Aorta (tissue), 5 donors: ENCODE data around the gene TPSD1. TPM values are rescaled to one million over a fixed set of nuclear protein-coding genes. Genes with fewer than 3 reads are reported as not detected.

Source experiments
- ATAC-seq: fragments of 200-7000 bp; cut with Tn5 transposase; one replicate; pipeline ENCODE4 v1.9.1; 2022; ENCODE audit warnings: moderate library complexity; ENCODE audit not compliant: low FRiP score
- DNase-seq, 2 donors: peaks; one replicate each; pipeline ENCODE4 v3.0.0-alpha.2; 2020
- H3K27ac ChIP-seq, 2 donors: one replicate each; pipeline ENCODE4 v1.5.1; 2013; ENCODE audit warnings: low read length in 2 of 2, mild to moderate bottlenecking in 2 of 2, moderate library complexity in 2 of 2, control low read depth in 1 of 2, inconsistent platforms in 1 of 2, low read depth in 1 of 2
- H3K27me3 ChIP-seq, 2 donors: one replicate each; pipeline ENCODE4 v1.6.1; 2013; ENCODE audit warnings: control low read depth in 1 of 2, low read length in 1 of 2, mild to moderate bottlenecking in 1 of 2, moderate library complexity in 1 of 2; ENCODE audit not compliant: insufficient read depth in 2 of 2, control insufficient read depth in 1 of 2
- H3K36me3 ChIP-seq, 2 donors: one replicate each; pipeline ENCODE4 v1.6.1; 2013; ENCODE audit warnings: control low read depth in 1 of 2, low read length in 1 of 2, mild to moderate bottlenecking in 1 of 2; ENCODE audit not compliant: insufficient read depth in 2 of 2, control insufficient read depth in 1 of 2
- H3K4me1 ChIP-seq, 2 donors: one replicate each; pipeline ENCODE4 v1.6.1; 2013; ENCODE audit warnings: low read length in 2 of 2, control low read depth in 1 of 2, mild to moderate bottlenecking in 1 of 2, moderate library complexity in 1 of 2; ENCODE audit not compliant: insufficient read depth in 2 of 2, control insufficient read depth in 1 of 2
- H3K4me3 ChIP-seq, 2 donors: one replicate each; pipeline ENCODE4 v1.5.1; 2013; ENCODE audit warnings: low read length in 2 of 2, control low read depth in 1 of 2, mild to moderate bottlenecking in 1 of 2
- H3K9me3 ChIP-seq: one replicate; pipeline ENCODE4 v1.6.1; 2013; ENCODE audit warnings: mild to moderate bottlenecking, low read length; ENCODE audit not compliant: control insufficient read depth
- WGBS, 2 donors: extraction: QIAGEN DNeasy Blood & Tissue Kit; methylation state at CpG; one replicate each; pipeline ENCODE4 v1.1.7; 2013; 5-methylcytosine and 5-hydroxymethylcytosine counted together
- intact Hi-C, 2 donors: fragments of 100-400 bp; cut with DNase I; formaldehyde crosslinking; loops; one replicate each; pipeline versions ENCODE4 v1.14.2 to v1.15.0; 2022
- polyA plus RNA-seq, 2 donors: library from polyadenylated mRNA; stranded (reverse); fragments of 200-250 nt; gene quantifications; one replicate each; pipeline ENCODE4 v1.2.3, GENCODE V29; 2013
- total RNA-seq, 2 donors: library from RNA; stranded (reverse); fragmentation: NEBNext Ultra II Directional; extraction: Animal tissue kit (Norgen Biotek cat#: 25700); gene quantifications; one replicate each; pipeline ENCODE4 v1.2.1, GENCODE V29; 2021
- donor health status: healthy with polysubstance abuse.
- donor health status: Bipolar disorder and iron deficiency.
- donor health status: DM: no; HTN: no; CAD: no.
- donor health status: DM: no; HTN: no; CAD: no.
- donor health status: DM: yes; HTN: yes; CAD: no.

The TPSD1 gene
- total and polyA plus RNA-seq, 4 donors: 0.38 TPM; not detected in 3

- 77 to 79% methylated on average over 30 of the region's 30 CpGs for WGBS, 2 donors
- DNase-seq: no peak
- Histone ChIP-seq H3K27me3 (no peaks in the 10 kb centered on the region), H3K27ac (no peak overlapping the region), H3K4me1 (no peaks in the 10 kb centered on the region), H3K9me3 (no peaks in the 10 kb centered on the region), H3K36me3 (no peaks in the 10 kb centered on the region), H3K4me3 (no peak overlapping the region)
- intact Hi-C loops: no loop called here
- no peak for ATAC-seq
Observed at GRCh38 chr16:1279081-1279944, 23.4 kb downstream of the TPSD1 start.

- no peak overlapping the region for H3K4me3 ChIP-seq
- H3K27ac ChIP-seq: no peak overlapping the region
- DNase-seq: no peak
- 78 to 84% methylated on average over 23 to 29 of the region's 29 CpGs for WGBS, 2 donors
- no peaks in the 10 kb centered on the region for H3K4me1 ChIP-seq
- no peaks in the 10 kb centered on the region for H3K27me3 ChIP-seq
- H3K9me3 ChIP-seq: no peaks in the 10 kb centered on the region
- no peaks in the 10 kb centered on the region for H3K36me3 ChIP-seq
- no peak for ATAC-seq
- intact Hi-C loops: no loop called here
Observed at GRCh38 chr16:1279945-1280589, 24.2 kb downstream of the TPSD1 start.

- ATAC-seq (no peak), DNase-seq (no peak)
- intact Hi-C loops: no loop called here
- no peaks in the 10 kb centered on the region for H3K4me1 ChIP-seq
- H3K4me3 ChIP-seq: no peak overlapping the region
- no peaks in the 10 kb centered on the region for H3K36me3 ChIP-seq
- H3K27me3 ChIP-seq: no peaks in the 10 kb centered on the region
- no peak overlapping the region for H3K27ac ChIP-seq
- no peaks in the 10 kb centered on the region for H3K9me3 ChIP-seq
- 65 to 75% methylated on average over 8 of the region's 8 CpGs for WGBS, 2 donors
Observed at GRCh38 chr16:1280783-1281182, 24.9 kb downstream of the TPSD1 start.

GRCh38 chr16:1281517-1281916, 25.6 kb downstream of the TPSD1 start:
- no peaks in the 10 kb centered on the region for H3K9me3 ChIP-seq
- WGBS, 2 donors: 75 to 78% methylated on average over 16 of the region's 16 CpGs
- intact Hi-C loops: no loop called here
- no peak for DNase-seq
- no peak overlapping the region for H3K27ac ChIP-seq
- no peak for ATAC-seq
- no peak overlapping the region for H3K4me3 ChIP-seq
- no peaks in the 10 kb centered on the region for H3K4me1 ChIP-seq
- H3K27me3 ChIP-seq: no peaks in the 10 kb centered on the region
- H3K36me3 ChIP-seq: no peaks in the 10 kb centered on the region

- intact Hi-C loops: no loop called here
- H3K9me3 ChIP-seq: no peaks in the 10 kb centered on the region
- WGBS, 2 donors: 86 to 88% methylated on average over 17 of the region's 17 CpGs
- no peaks in the 10 kb centered on the region for H3K36me3 ChIP-seq
- H3K4me3 ChIP-seq: no peak overlapping the region
- H3K4me1 ChIP-seq: no peaks in the 10 kb centered on the region
- ATAC-seq (no peak), DNase-seq (no peak)
- H3K27ac ChIP-seq: no peak overlapping the region
- H3K27me3 ChIP-seq: no peaks in the 10 kb centered on the region
Observed at GRCh38 chr16:1282324-1282973, 26.6 kb downstream of the TPSD1 start.

GRCh38 chr16:1283296-1283695, 27.4 kb downstream of the TPSD1 start:
- Histone ChIP-seq H3K4me1 (no peaks in the 10 kb centered on the region), H3K4me3 (no peak overlapping the region), H3K27me3 (no peaks in the 10 kb centered on the region), H3K9me3 (no peaks in the 10 kb centered on the region), H3K27ac (no peak overlapping the region), H3K36me3 (no peaks in the 10 kb centered on the region)
- 33 to 35% methylated on average over 17 of the region's 17 CpGs for WGBS, 2 donors
- intact Hi-C loops: no loop called here
- no peak for ATAC-seq
- DNase-seq: no peak

- no peaks in the 10 kb centered on the region for H3K27me3 ChIP-seq
Observed at GRCh38 chr16:1283996-1284616, 28.2 kb downstream of the TPSD1 start.

GRCh38 chr16:1285669-1286512, 30.0 kb downstream of the TPSD1 start:
- DNase-seq (no peak), ATAC-seq (no peak)
- Histone ChIP-seq H3K27me3 (no peaks in the 10 kb centered on the region), H3K4me3 (no peak overlapping the region), H3K9me3 (no peaks in the 10 kb centered on the region), H3K4me1 (no peaks in the 10 kb centered on the region), H3K27ac (no peak overlapping the region), H3K36me3 (no peaks in the 10 kb centered on the region)
- WGBS, 2 donors: 65 to 70% methylated on average over 38 of the region's 38 CpGs
- intact Hi-C loops: no loop called here

More at GRCh38 chr16:1283996-1284616, 28.2 kb downstream of the TPSD1 start:
- Histone ChIP-seq H3K27ac (no peak overlapping the region), H3K36me3 (no peaks in the 10 kb centered on the region), H3K4me3 (no peak overlapping the region), H3K4me1 (no peaks in the 10 kb centered on the region), H3K9me3 (no peaks in the 10 kb centered on the region)
- 78% methylated on average over 16 of the region's 16 CpGs for WGBS, 2 donors
- intact Hi-C loops: no loop called here
- no peak for DNase-seq
- no peak for ATAC-seq
